KMS-11 (cell line): Measurements from ENCODE around the gene BRD7.

ENCODE experiments used
- H2AFZ ChIP-seq: fragments of 200-600 bp; sonication (generic); 2 replicates; pipeline ENCODE4 v1.6.1; 2016; ENCODE audit warnings: antibody characterized with exemption, mixed run types, low read depth
- H3K27ac ChIP-seq: fragments of 200-600 bp; sonication (generic); 2 replicates; pipeline ENCODE4 v1.6.1; 2016; ENCODE audit warnings: mild to moderate bottlenecking, mixed run types
- H3K27me3 ChIP-seq: fragments of 200-600 bp; sonication (generic); 2 replicates; pipeline ENCODE4 v1.6.1; 2017; ENCODE audit warnings: mild to moderate bottlenecking, low read depth, mixed run types, moderate library complexity; ENCODE audit not compliant: insufficient read depth
- H3K36me3 ChIP-seq: fragments of 200-600 bp; sonication (generic); 2 replicates; pipeline ENCODE4 v1.6.1; 2017; ENCODE audit warnings: mild to moderate bottlenecking, mixed run types; ENCODE audit not compliant: insufficient read depth
- H3K4me1 ChIP-seq: fragments of 200-600 bp; sonication (generic); 2 replicates; pipeline ENCODE4 v1.6.1; 2016; ENCODE audit warnings: mild to moderate bottlenecking, low read depth, mixed run types; ENCODE audit not compliant: poor library complexity, severe bottlenecking
- H3K4me2 ChIP-seq: fragments of 200-600 bp; sonication (generic); 2 replicates; pipeline ENCODE4 v1.7.0; 2016; ENCODE audit warnings: mild to moderate bottlenecking, mixed run types
- H3K4me3 ChIP-seq: fragments of 200-600 bp; sonication (generic); IDR thresholded peaks from 2 replicates; pipeline ENCODE4 v1.6.1; 2017; ENCODE audit warnings: low read depth, low read length, mixed read lengths; ENCODE audit not compliant: insufficient read depth
- H3K79me2 ChIP-seq: fragments of 200-600 bp; sonication (generic); 2 replicates; pipeline ENCODE4 v1.6.1; 2016; ENCODE audit warnings: low read depth, mixed run types; ENCODE audit not compliant: insufficient read depth
- H3K9ac ChIP-seq: fragments of 200-600 bp; sonication (generic); 2 replicates; pipeline ENCODE4 v1.6.1; 2016; ENCODE audit warnings: mild to moderate bottlenecking, mixed run types
- H4K20me1 ChIP-seq: fragments of 200-600 bp; sonication (generic); 2 replicates; pipeline ENCODE4 v1.6.1; 2016; ENCODE audit warnings: mild to moderate bottlenecking, mixed run types; ENCODE audit not compliant: insufficient read depth
- TF ChIP-seq, protein P1 (sequence below): fragments of 200-600 bp; sonication (generic); conservative IDR thresholded peaks from 2 replicates; pipeline ENCODE4 v1.6.1; 2017; ENCODE audit warnings: low read depth, mild to moderate bottlenecking, antibody characterized with exemption, low read length, moderate library complexity, mixed read lengths

Gene BRD7

DNA sequence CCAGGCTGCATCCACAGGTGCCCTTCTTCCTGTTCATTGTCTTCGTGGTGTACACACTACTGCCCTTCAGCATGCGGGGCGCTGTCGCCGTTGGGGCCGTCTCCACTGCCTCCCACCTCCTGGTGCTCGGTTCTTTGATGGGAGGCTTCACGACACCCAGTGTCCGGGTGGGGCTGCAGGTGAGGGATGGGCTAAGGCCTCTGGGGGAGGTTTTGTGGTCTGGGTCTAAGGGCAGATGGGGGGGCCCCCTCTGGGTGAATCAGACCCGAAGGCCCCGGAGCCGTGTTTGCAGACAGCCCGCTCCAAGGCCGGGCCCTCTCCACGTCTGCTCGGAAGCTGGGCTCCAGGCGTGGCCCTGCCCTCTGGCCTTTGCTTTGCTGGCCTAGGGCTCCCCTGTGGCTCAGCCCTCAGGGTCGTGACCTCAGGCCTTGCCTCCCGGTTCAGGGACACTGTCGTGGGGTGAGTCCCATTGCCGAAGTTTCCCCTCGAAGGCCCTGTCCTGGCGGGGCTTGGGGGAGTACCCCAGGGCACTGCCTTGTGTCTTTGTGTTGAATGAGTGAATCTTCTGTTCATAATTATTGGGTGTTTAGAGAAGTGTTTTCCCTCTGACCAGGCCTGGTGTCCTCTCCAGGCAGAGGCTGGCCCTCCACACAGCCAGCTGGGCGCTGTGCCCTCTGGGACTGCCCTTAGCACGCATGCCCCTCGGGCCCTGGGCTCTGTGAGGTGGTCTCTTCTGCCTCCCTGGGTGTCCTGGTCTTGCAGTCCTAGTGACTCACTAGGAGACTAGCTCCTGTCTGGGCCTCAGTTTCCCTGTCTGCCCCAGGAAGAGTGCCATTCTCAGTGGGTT, 76.8 kb downstream of the BRD7 start:
- no peak overlapping the region for H3K9ac ChIP-seq
- no peaks in the 10 kb centered on the region for H3K79me2 ChIP-seq
- H3K4me2 ChIP-seq, result no peak overlapping the region
- no peak overlapping the region for H3K4me3 ChIP-seq
- H3K27me3 ChIP-seq, result no peaks in the 10 kb centered on the region
- H3K27ac ChIP-seq, result no peak overlapping the region
- H2AFZ ChIP-seq, result no peak overlapping the region
- no peaks in the 10 kb centered on the region for H4K20me1 ChIP-seq
- TF ChIP-seq, protein P1, sequence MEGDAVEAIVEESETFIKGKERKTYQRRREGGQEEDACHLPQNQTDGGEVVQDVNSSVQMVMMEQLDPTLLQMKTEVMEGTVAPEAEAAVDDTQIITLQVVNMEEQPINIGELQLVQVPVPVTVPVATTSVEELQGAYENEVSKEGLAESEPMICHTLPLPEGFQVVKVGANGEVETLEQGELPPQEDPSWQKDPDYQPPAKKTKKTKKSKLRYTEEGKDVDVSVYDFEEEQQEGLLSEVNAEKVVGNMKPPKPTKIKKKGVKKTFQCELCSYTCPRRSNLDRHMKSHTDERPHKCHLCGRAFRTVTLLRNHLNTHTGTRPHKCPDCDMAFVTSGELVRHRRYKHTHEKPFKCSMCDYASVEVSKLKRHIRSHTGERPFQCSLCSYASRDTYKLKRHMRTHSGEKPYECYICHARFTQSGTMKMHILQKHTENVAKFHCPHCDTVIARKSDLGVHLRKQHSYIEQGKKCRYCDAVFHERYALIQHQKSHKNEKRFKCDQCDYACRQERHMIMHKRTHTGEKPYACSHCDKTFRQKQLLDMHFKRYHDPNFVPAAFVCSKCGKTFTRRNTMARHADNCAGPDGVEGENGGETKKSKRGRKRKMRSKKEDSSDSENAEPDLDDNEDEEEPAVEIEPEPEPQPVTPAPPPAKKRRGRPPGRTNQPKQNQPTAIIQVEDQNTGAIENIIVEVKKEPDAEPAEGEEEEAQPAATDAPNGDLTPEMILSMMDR, result no peak
- no peaks in the 10 kb centered on the region for H3K4me1 ChIP-seq
- H3K36me3 ChIP-seq, result no peaks in the 10 kb centered on the region

DNA sequence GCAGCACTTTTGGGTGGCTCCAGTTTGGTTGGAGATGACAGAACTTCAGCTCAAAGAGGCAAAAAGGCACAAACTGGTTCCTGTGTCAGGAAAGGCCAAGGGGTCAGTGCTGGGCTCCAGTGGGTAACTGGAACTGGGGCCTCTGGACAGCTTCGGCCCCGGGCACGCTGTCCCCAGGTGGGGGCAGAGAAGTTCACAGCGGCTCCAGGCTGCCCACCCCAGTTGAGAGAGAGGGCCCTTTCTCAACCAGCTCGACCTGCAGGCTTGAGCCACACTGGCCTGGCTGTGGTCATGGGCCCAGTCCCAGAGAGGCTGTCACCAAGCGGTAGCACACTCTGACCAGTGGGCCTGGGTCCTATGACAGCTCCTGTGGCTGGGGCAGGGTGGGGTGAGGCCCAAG, 77.9 kb downstream of the BRD7 start:
- no peaks in the 10 kb centered on the region for H3K4me1 ChIP-seq
- H3K4me3 ChIP-seq, result no peak overlapping the region
- H4K20me1 ChIP-seq, result no peaks in the 10 kb centered on the region
- no peak overlapping the region for H3K9ac ChIP-seq
- H3K36me3 ChIP-seq, result no peaks in the 10 kb centered on the region
- TF ChIP-seq, protein P1, result no peak
- H3K79me2 ChIP-seq, result no peaks in the 10 kb centered on the region
- H3K4me2 ChIP-seq, result no peak overlapping the region
- no peaks in the 10 kb centered on the region for H3K27me3 ChIP-seq
- H3K27ac ChIP-seq, result no peak overlapping the region
- no peak overlapping the region for H2AFZ ChIP-seq

DNA sequence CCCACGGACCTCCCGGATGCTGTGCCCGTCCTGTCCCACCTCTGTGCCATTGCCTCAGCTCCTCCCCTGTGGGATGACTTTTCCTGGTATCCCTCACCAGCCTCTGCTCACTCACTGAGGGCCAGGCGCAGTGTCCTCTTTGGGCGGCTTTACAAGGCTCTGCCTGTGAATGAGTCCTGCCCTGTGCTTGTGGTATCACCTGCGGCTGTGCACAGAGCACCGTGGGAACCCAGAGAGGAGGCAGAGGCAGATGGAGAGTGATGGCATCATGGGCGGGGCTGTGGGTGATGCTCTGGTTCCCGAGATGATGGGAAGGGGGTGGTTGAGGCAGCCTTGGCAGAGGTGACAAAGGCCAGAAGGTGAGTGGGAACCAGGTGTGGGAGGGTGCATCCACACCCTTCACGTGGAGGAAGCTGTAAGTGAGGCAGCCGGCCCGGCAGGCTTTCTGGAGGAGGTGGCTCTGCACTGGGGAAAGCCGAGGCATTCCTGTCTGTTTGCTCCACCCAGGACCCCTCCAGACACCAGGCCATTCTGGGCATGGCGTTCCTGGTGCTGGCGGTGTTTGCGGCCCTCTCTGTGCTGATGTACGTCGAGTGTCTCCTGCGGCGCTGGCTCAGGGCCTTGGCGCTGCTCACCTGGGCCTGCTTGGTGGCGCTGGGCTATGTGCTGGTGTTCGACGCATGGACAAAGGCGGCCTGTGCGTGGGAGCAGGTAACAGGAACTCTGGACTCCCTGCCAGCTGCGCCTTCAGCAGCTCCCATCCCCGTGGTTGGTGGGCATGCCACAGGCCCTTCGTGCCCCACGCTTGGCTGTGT, 78.6 kb downstream of the BRD7 start:
- TF ChIP-seq, protein P1, result no peak
- no peak overlapping the region for H3K4me2 ChIP-seq
- H3K36me3 ChIP-seq, result no peaks in the 10 kb centered on the region
- H2AFZ ChIP-seq, result no peak overlapping the region
- H3K79me2 ChIP-seq, result 0 out of 2 replicates have a peak, but pooled peaks cover 3% of the 10 kb centered on the region
- H3K27me3 ChIP-seq, result no peaks in the 10 kb centered on the region
- H4K20me1 ChIP-seq, result no peaks in the 10 kb centered on the region
- H3K9ac ChIP-seq, result no peak overlapping the region
- H3K4me3 ChIP-seq, result no peak overlapping the region
- H3K27ac ChIP-seq, result no peak overlapping the region
- no peaks in the 10 kb centered on the region for H3K4me1 ChIP-seq

DNA sequence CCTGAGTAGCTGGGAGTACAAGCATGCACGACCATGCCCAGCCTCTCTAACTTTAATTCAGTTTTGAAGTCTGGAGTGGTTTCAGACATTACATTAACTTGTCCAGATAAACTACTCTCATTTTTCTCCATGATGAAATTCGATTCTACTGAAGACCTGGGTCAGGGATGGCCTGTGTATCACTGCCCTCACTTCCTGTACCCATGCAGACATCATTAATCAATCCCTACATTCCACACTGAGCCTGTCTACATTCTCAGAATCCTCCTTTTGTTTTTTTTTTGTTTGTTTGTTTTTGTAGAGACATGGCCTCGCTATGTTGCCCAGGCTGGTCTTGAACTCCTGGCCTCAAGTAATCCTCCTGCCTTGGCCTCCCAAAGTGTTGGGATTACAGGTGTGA, 79.9 kb downstream of the BRD7 start:
- Histone ChIP-seq H3K4me3 (no peak overlapping the region), H3K27ac (no peak overlapping the region), H3K9ac (no peak overlapping the region), H3K4me1 (peaks cover 7% of the 10 kb centered on the region), H3K4me2 (no peak overlapping the region), H3K27me3 (no peaks in the 10 kb centered on the region), H4K20me1 (no peaks in the 10 kb centered on the region), H3K79me2 (0 out of 2 replicates have a peak, but pooled peaks cover 5% of the 10 kb centered on the region), H3K36me3 (no peaks in the 10 kb centered on the region), H2AFZ (no peak overlapping the region)
- TF ChIP-seq, protein P1, result no peak
